Stimulated activated CD4-positive, alpha-beta T cell treated with anti-CD3 and anti-CD28 coated beads, TNF-alpha, amount 100 ng/mL, for 48 hours (primary cell): ENCODE measurements around the gene PPP1R2B.

Experiments
- DNase-seq, 3 donors: peaks; one replicate each; pipeline ENCODE4 v3.0.0-alpha.2; 2020; ENCODE audit warnings: low read depth in 3 of 3

The PPP1R2B gene

DNA sequence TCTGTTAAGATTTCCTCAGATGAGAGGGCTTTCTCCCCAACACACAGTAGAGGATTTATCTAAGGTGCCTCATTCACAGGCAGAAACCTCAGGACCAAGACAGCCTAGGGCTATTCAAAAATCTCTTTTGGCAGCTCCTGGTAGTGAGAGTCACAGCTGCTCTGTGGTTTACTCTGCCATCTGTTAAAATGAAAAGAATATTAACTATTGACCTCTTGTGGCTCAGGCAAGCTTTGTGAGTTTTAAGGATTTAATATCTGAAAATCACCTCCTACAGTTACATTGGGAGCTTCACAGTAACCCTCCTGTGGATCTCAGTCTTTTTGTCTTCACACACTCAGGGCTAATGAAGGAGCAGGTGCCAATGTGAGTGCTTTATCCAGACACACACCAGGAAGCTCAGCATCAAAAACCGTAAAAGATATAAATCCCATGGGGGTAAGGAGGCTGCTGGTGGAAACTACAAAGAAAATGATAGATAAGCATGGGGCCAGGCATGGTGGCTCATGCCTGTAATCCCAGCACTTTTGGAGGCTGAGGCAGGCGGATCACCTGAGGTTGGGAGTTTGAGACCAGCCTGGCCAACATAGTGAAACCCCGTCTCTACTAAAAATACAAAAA lies 29.7 kb downstream of the PPP1R2B start:
- no peak for DNase-seq

DNA sequence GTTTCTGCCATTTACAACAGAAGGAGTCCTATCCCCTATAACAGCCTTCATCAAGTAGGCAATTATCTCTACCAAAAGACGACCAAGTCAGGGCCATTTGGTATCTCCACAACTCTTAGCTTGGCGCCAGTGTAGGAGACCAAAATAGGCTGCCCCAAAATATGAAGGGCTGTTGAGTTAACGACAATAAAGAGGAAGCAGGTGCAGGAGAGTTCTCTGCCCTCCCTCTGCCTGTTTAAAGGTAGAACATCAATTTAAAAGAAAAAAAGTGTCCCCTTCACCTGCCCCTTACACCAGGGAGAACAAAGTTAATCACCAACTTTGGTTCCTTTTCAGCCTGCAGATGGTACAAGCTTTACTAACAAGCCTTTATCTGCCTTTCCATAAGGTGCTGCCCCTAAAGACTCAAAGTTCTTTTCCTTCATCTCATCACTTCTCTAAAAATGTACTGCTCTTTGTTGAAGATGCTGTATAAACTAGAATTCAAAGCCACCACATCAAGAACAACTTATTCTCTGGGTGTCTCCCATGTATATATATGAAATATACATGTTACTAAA lies 33.3 kb downstream of the PPP1R2B start:
- no peak for DNase-seq

GRCh38 chr5:156888520-156888919 lies 38.4 kb downstream of the PPP1R2B start:
- no peak for DNase-seq

DNA sequence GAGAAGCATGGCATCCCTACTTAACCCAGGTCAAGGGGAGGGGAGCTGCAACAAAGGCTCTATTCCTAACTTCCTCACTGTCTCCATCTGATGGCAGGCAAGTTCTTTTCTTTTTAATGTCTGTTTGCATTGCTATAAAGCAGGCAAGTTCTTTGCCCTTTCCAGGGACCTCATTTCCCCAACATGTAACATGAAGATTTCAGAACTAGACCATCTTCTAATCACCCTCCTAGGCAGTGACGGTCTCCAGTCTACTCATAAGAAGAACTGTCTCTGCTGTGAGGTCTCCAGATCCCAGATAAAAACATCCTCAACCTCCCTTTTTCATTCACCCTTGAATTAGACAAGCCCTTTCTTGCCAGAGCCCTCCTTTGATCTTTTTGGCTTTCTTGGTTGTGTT lies 42.1 kb downstream of the PPP1R2B start:
- no peak for DNase-seq

DNA sequence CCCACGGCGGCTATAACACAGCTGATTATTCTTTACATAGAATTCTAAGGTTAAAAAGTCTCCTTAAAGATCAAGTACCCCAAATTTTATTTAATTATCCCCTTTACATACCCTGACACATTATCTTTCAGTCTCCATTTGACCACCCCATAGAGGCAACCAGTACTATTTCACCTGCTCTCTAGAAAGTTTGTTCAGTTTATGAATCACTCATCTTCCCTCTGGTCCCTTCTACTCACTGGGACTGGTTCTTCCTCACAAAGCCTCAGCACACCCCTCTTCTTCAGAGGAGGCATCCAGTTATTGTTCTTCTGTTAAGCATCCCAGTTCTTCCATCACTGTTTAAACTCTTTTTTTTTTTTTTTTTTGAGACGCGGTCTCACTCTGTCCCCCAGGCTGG lies 42.8 kb downstream of the PPP1R2B start:
- no peak for DNase-seq

DNA sequence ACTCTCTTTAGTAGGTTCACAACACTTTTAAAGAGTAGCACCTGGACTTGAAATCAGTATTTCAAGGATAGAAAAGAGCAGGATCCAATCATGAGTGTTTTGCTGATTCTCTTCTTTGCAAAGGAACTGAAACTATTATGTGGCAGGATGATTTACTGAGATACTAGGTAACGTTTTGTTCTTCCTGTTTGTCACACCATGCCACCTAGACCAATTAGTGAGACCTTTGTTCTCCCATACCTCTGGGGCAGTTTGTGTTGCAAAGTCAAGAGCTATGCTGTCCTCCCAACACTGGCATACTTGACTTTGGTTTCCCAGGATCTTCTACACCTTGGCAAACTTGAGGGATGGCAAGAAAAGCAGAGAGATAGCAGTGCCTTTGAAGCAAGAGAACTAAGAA lies 43.4 kb downstream of the PPP1R2B start:
- DNase-seq = no peak

- no peak for DNase-seq
Measured at GRCh38 chr5:156896546-156896945, 46.5 kb downstream of the PPP1R2B start.
